DMS114 treated with DMSO at 0.1 percent for 48 hours (cell line): ENCODE data around the gene KCNRG.
"Not testable (repeated sequence)": the region's sequence is repeated elsewhere in the genome, so short reads cannot be mapped to it uniquely, and the experiment has no call there.

Experiments
- DNase-seq: peaks from one replicate; lab custom pipeline; 2025; ENCODE audit not compliant: unreplicated experiment; lab: John Stamatoyannopoulos, UW

Gene KCNRG

GRCh38 chr13:50015258-50015657 lies at the start of gene KCNRG:
Gene KCNRG, plus strand, starts transcription at chr13:50015444. Its CDS starts 50 bp downstream, at chr13:50015494.
- DNase-seq: no peak

- DNase-seq: no peak
Observed at GRCh38 chr13:49967456-49967855, 47.8 kb upstream of the KCNRG start.

- no peak for DNase-seq
Observed at GRCh38 chr13:49972709-49973108, 42.5 kb upstream of the KCNRG start.

- no peak for DNase-seq
Observed at GRCh38 chr13:49975826-49976225, 39.4 kb upstream of the KCNRG start.

- peak; percentile 27 for DNase-seq
Observed at GRCh38 chr13:49976314-49977258, 38.7 kb upstream of the KCNRG start.

- DNase-seq: no peak
Observed at GRCh38 chr13:49977992-49978391, 37.3 kb upstream of the KCNRG start.

GRCh38 chr13:49980266-49980665 lies 35.0 kb upstream of the KCNRG start:
- no peak for DNase-seq

- no peak for DNase-seq
Observed at GRCh38 chr13:49985129-49985528, 30.1 kb upstream of the KCNRG start.

- DNase-seq: no peak
Observed at GRCh38 chr13:49986471-49986870, 28.8 kb upstream of the KCNRG start.

GRCh38 chr13:49990612-49991011 lies 24.6 kb upstream of the KCNRG start:
- DNase-seq: not testable (repeated sequence)

GRCh38 chr13:49993111-49993510 lies 22.1 kb upstream of the KCNRG start:
- DNase-seq: no peak

- DNase-seq: no peak
Observed at GRCh38 chr13:49993666-49994065, 21.6 kb upstream of the KCNRG start.

GRCh38 chr13:49995625-49996101 lies 19.6 kb upstream of the KCNRG start:
- no peak for DNase-seq

- peak; percentile 31 for DNase-seq
Observed at GRCh38 chr13:49996161-49996915, 18.9 kb upstream of the KCNRG start.

- peak; percentile 51 for DNase-seq
Observed at GRCh38 chr13:49996951-49997895, 18.0 kb upstream of the KCNRG start, which contains the start of gene TRIM13. Gene TRIM13, plus strand, starts transcription at chr13:49997042. Its CDS starts 14,899 bp downstream, at chr13:50011941.

- no peak for DNase-seq
Observed at GRCh38 chr13:49997955-49998354, 17.3 kb upstream of the KCNRG start.

- DNase-seq: no peak
Observed at GRCh38 chr13:49998714-49999624, 16.3 kb upstream of the KCNRG start.

- DNase-seq: no peak
Observed at GRCh38 chr13:50001287-50001686, 14.0 kb upstream of the KCNRG start.

GRCh38 chr13:50006426-50007135 lies 8.7 kb upstream of the KCNRG start:
- no peak for DNase-seq
